Stimulated activated CD4-positive, alpha-beta T cell treated with anti-CD3 and anti-CD28 coated beads, Interleukin-12 subunit alpha, Interleukin-12 subunit beta, amount 100 ng/mL, for 4 hours (primary cell): ENCODE results near the gene SSBP4.
"Not testable (repeated sequence)": the region's sequence is repeated elsewhere in the genome, so short reads cannot be mapped to it uniquely, and the experiment has no call there.

Source experiments
- DNase-seq: peaks from one replicate; pipeline ENCODE4 v3.0.0-alpha.2; 2020

Gene SSBP4

GRCh38 chr19:18419195-18419698 lies at the start of gene SSBP4:
TSS of gene SSBP4 (plus strand) at chr19:18419398. CDS start at chr19:18419649, 251 bp downstream.
- DNase-seq = peak; percentile 66

DNA sequence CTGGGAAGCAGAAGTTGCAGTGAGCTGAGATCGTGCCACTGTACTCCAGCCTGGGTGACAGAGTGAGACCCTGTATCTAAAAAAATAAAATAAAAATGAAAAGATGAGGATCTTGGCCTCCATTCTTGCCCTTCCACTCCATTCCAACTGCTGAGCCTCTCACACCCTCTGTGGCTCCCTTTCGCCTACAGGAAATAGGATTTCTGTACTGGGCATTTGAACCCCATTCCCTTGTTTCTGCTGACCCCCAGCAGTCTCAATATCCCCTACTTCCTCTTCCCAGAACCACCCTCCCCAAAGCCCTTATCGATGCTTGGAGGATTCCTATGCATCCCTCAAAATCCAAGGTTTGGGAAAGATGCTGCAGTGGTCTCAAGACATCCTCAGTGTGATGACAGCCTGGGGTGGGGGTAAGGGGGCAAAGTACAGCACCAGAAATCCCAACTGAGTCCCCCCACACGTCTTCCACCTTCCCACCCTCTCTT lies 45.7 kb upstream of the SSBP4 start:
- no peak for DNase-seq

GRCh38 chr19:18373892-18374629 lies 45.1 kb upstream of the SSBP4 start:
- DNase-seq = peak; percentile 11

GRCh38 chr19:18377026-18377425 lies 42.2 kb upstream of the SSBP4 start:
- DNase-seq = no peak

DNA sequence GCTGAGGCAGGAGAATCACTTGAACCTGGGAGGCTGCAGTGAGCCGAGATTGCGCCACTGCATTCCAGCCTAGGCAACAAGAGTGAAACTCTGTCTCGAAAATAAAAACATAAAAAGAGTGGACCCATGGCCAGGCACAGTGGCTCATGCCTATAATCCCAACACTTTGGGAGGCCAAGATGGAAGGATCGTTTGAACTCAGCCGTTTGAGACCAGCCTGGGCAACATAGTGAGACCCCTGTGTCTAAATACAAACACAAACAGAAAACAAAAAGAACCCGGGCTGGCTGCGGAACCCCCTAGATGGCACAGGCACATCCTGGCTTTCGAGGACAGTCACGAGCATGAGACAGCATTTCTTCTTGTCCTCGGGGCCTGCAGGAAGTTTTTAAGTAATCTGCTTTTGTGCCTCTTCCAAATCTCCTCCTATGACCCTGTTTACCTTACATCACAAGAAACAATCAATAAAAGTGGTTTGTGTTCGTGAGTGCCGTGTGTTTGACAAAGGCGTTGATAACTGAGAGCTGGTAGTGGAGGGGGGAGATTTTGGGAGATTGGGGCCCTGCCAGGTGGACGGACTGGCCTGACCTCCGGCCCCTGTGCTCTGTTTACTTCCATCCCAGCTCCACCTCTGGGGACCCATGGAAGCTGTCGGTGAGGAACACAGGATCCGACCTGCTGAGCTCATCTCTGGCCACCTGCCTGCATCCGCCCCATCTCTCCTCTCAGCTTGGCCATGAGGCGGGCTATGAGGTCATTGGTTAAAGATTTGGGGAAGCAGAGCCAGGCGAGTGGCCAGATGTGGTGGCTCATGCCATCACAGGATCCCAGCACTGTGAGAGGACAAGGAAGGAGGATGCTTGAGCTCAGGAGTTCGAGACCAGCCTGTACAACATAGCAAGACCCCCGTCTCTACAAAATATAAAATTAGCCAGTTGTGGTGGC lies 39.1 kb upstream of the SSBP4 start:
- DNase-seq = no peak

DNA sequence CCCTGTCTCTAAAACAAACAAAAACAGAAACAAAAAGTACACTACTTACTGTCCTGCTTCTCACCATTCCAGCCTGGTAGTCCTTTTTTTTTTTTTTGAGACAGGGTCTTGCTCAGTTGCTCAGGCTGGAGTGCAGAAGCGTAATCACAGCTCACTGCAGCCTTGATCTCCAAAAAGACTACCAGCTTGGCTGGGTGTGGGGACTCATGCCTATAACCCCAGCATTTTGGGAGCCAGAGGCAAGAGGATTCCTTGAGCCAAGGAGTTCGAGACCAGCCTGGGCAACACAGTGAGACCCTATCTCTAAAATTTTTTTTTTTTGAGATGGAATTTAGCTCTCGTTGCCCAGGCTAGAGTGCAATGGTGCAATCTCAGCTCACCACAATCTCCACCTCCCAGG lies 38.4 kb upstream of the SSBP4 start:
- no peak for DNase-seq

DNA sequence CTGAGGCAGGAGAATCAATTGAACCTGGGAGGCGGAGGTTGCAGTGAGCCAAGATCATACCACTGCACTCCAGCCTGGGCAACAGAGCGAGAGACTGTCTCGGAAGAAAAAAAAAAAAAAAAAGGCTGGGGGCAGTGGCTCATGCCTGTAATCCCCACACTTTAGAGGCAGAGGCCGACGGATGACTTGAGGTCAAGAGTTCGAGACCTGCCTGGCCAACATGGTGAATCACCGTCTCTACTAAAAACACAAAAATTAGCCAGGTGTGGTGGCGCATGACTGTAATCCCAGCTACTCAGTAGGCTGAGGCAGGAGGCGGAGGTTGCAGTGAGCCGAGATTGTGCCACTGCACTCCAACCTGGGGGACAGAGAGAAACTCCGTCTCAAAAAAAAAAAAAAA lies 35.6 kb upstream of the SSBP4 start:
- DNase-seq = not testable (repeated sequence)

DNA sequence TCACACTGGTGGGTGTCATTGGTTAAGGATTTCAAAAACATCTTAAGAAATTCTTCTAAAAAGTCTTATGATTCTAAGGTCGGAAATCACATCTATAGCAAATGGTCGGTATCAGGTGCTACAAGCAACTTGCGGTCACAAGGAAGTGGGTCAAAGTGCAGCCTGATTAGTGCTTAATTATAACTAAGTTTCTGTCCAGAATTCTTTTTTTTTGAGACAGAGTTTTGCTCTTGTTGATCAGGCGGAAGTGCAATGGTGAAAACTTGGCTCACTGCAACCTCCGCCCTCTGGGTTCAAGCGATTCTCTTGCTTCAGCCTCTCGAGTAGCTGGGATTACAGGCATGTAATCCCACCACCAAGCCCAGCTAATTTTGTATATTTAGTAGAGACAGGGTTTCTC lies 34.4 kb upstream of the SSBP4 start:
- DNase-seq = no peak

DNA sequence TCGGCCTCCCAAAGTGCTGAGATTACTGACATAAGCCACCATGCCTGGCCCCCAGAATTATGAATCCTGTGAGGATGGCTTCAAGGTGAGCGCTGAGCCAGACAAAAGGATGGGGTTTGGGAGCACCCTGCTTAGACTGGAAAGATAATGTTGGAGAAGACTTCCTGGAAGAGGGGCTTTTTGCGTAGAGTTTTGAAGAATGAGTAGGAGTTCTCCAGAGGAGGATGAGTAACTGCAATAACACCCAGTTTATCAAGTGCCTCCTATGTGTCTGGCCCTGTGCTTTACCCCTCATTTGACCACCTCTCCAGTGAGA lies 33.9 kb upstream of the SSBP4 start:
- no peak for DNase-seq

DNA sequence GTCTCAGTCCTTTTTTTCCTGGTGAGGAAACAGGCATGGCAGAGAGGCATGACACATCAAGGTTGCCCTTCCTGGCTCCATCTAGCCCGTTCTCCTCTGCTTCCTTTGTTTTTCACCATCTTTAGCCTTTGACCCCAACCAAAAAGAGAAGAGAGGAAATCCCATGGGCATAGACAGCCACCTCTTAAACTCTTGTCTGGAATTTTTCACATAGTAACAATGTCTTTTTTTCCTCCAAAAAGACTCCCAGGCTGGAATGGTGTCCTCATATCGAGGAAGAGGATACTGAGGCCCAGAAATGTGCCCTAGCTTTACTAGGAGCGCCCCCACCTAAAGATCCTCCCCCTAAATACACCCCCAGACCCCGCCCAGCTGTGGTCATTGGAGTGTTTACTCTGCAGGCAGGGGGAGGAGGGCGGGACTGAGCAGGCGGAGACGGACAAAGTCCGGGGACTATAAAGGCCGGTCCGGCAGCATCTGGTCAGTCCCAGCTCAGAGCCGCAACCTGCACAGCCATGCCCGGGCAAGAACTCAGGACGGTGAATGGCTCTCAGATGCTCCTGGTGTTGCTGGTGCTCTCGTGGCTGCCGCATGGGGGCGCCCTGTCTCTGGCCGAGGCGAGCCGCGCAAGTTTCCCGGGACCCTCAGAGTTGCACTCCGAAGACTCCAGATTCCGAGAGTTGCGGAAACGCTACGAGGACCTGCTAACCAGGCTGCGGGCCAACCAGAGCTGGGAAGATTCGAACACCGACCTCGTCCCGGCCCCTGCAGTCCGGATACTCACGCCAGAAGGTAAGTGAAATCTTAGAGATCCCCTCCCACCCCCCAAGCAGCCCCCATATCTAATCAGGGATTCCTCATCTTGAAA lies 33.3 kb upstream of the SSBP4 start, which contains the start of gene GDF15:
GDF15 (plus strand) TSS at position 484 of the 868 bp plus-strand sequence; CDS start at position 516, 32 bp downstream.
- DNase-seq = peak; percentile 20

GRCh38 chr19:18386543-18387271 lies 32.5 kb upstream of the SSBP4 start:
- no peak for DNase-seq

DNA sequence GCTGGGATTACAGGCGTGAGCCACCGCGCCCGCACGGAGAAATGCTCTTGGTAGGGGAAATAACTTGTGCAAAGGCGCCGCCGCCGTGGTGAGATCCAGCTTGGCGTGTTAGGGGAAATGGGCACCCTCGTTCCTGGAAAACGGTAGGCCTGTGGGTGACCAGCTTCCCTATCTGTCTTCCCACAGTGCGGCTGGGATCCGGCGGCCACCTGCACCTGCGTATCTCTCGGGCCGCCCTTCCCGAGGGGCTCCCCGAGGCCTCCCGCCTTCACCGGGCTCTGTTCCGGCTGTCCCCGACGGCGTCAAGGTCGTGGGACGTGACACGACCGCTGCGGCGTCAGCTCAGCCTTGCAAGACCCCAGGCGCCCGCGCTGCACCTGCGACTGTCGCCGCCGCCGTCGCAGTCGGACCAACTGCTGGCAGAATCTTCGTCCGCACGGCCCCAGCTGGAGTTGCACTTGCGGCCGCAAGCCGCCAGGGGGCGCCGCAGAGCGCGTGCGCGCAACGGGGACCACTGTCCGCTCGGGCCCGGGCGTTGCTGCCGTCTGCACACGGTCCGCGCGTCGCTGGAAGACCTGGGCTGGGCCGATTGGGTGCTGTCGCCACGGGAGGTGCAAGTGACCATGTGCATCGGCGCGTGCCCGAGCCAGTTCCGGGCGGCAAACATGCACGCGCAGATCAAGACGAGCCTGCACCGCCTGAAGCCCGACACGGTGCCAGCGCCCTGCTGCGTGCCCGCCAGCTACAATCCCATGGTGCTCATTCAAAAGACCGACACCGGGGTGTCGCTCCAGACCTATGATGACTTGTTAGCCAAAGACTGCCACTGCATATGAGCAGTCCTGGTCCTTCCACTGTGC lies 30.9 kb upstream of the SSBP4 start:
- peak; percentile 76 for DNase-seq

DNA sequence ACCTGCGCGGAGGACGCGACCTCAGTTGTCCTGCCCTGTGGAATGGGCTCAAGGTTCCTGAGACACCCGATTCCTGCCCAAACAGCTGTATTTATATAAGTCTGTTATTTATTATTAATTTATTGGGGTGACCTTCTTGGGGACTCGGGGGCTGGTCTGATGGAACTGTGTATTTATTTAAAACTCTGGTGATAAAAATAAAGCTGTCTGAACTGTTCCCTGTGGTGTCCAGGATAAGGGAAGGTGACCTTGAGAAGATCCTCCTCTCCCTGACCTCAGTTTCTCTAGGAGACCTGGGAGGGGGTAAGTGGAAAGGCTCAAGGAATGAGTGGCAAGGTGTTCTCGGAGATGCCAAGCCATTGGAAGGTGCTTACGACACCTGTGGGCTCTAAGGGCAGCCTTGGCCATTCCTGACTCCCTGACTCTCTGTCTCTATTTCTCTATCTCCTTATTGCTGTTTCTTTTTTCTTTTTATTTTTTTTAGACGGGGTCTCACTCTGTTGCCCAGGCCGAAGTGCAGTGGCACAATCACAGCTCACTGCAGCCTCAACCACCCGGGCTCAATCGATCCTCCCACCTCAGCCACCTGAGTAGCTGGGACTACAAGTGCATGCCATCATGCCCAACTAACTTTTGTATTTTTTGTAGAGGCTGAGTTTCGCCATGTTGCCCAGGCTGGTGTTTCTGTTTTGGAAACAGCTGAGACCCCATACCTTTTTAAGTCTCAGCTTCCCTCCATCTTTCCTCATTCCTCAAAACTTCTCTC lies 30.1 kb upstream of the SSBP4 start:
- no peak for DNase-seq

- no peak for DNase-seq
These were observed 29.5 kb upstream of the SSBP4 start for GRCh38 chr19:18389726-18390064.

- DNase-seq = no peak
These were observed 28.9 kb upstream of the SSBP4 start for GRCh38 chr19:18390065-18390907.

GRCh38 chr19:18391509-18392075 lies 27.6 kb upstream of the SSBP4 start:
- no peak for DNase-seq

- DNase-seq = no peak
These were observed 26.8 kb upstream of the SSBP4 start for GRCh38 chr19:18392417-18392816.

DNA sequence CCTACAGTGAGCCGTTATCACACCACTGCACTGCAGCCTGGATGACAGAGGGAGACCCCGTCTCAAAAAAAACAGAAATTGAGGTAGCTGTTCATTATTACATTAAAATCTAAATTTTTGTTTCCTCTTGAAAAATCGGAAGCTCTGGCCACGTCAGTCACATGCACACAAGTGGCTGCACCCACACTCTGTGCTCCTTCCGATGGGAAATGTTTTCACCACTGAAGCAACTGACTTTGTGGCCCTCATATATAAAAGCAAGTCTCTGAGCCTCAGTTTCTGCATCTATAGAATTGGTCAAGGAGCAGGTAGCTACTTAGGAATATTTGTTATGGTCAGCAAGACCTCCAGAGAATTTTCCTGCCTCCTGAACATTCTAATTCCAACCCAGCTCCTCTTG lies 26.3 kb upstream of the SSBP4 start:
- no peak for DNase-seq

GRCh38 chr19:18393836-18394235 lies 25.4 kb upstream of the SSBP4 start:
- no peak for DNase-seq
